K562 (cell line): ENCODE results near the gene IL4I1. TPM values are rescaled to one million over a fixed set of nuclear protein-coding genes. Genes with fewer than 3 reads are reported as not detected.

Experiments
- BHLHE40 ChIP-seq: IDR thresholded peaks from 2 replicates; pipeline ENCODE4 v1.6.1; 2011; ENCODE audit warnings: low read length, improper control_type of control experiment
- CEBPG ChIP-seq, 3 experiments: fragments of 200-800 bp in 1 of 3; sonication (Bioruptor generic) in 1 of 3; sonication (generic) in 1 of 3; formaldehyde crosslinking in 1 of 3; IDR thresholded peaks in 2 of 3; conservative IDR thresholded peaks in 1 of 3; 2 replicates each; pipeline versions ENCODE4 v1.6.1 to v1.8.0; 2016 to 2022; ENCODE audit warnings: missing compliant biosample characterization in 2 of 3, missing genetic modification characterization in 2 of 3, mild to moderate bottlenecking in 1 of 3, missing genetic modification reagents in 1 of 3
- ESRRB ChIP-seq: fragments of 250-450 bp; sonication (Bioruptor Pico); IDR thresholded peaks from 2 replicates; pipeline ENCODE4 v1.5.0; 2020; ENCODE audit warnings: mild to moderate bottlenecking, moderate library complexity, borderline replicate concordance
- MBD2 ChIP-seq: sonication (generic); IDR thresholded peaks from 2 replicates; pipeline ENCODE4 v1.6.1; 2016; ENCODE audit warnings: low read depth, borderline replicate concordance
- MCM3 ChIP-seq: fragments of 450-650 bp; IDR thresholded peaks from 2 replicates; pipeline ENCODE4 v1.6.1; 2016
- NR4A1 ChIP-seq, 2 experiments: fragments of 250-450 bp in 1 of 2; fragments of 450-650 bp in 1 of 2; sonication (Bioruptor Pico) in 1 of 2; IDR thresholded peaks; 2 replicates each; pipeline versions ENCODE4 v1.4.0 to v1.6.1; 2016 to 2020; ENCODE audit warnings: mild to moderate bottlenecking in 2 of 2, missing compliant biosample characterization in 1 of 2, missing genetic modification characterization in 1 of 2, moderate library complexity in 1 of 2
- PRDM10 ChIP-seq: fragments of 450-650 bp; IDR thresholded peaks from 2 replicates; pipeline ENCODE4 v1.6.1; 2018; ENCODE audit not compliant: partially characterized antibody
- RBM15 ChIP-seq: fragments of 200-400 bp; formaldehyde crosslinking; IDR thresholded peaks from 2 replicates; pipeline ENCODE4 v1.6.1; 2018; ENCODE audit warnings: mild to moderate bottlenecking, low read length, moderate library complexity; ENCODE audit not compliant: insufficient read depth
- ZNF124 ChIP-seq: sonication (generic); formaldehyde crosslinking; IDR thresholded peaks from 2 replicates; pipeline ENCODE4 v1.8.1; 2022; ENCODE audit warnings: missing genetic modification reagents
- ZNF311 ChIP-seq: fragments of 250-450 bp; sonication (Bioruptor Pico); IDR thresholded peaks from 2 replicates; pipeline ENCODE4 v1.4.0; 2020; ENCODE audit warnings: mild to moderate bottlenecking, moderate library complexity
- ZNF41 ChIP-seq: fragments of 250-450 bp; sonication (Bioruptor Pico); conservative IDR thresholded peaks from 2 replicates; pipeline ENCODE4 v1.4.0; 2020; ENCODE audit warnings: mild to moderate bottlenecking
- ZNF75A ChIP-seq: fragments of 450-650 bp; formaldehyde crosslinking; IDR thresholded peaks from 2 replicates; pipeline ENCODE4 v1.4.0; 2020; ENCODE audit warnings: mild to moderate bottlenecking
- polyA plus RNA-seq, 8 experiments: library from polyadenylated mRNA; depleted of rRNA in 4 of 8; stranded (reverse) in 5 of 8; unstranded in 3 of 8; fragments of >200 nt; fragmentation: Nextera tagmentation in 2 of 8; fragmentation: Illumina TruSeq in 1 of 8; extraction: Ambion mirVana in 2 of 8; extraction: Trizol in 1 of 8; gene quantifications; 2 replicates each; pipeline versions ENCODE4 v1.2.1 to v1.2.3, GENCODE V29; 2011 to 2014; ENCODE audit warnings: inconsistent platforms in 1 of 8, missing spikeins in 1 of 8
- total RNA-seq, 7 experiments: library from RNA; depleted of rRNA in 6 of 7; stranded (reverse); fragments of >200 nt in 6 of 7; fragmentation: Illumina TruSeq in 2 of 7; extraction: Trizol in 2 of 7; gene quantifications; 2 replicates each; pipeline versions ENCODE4 v1.2.1 to v1.2.3, GENCODE V29; 2011 to 2021; ENCODE audit warnings: low replicate concordance in 1 of 7
- TF ChIP-seq, protein P1 (sequence below): fragments of 450-650 bp; IDR thresholded peaks from 2 replicates; pipeline ENCODE4 v1.7.0; 2016; ENCODE audit warnings: borderline replicate concordance
- TF ChIP-seq, protein P2 (sequence below): fragments of 250-450 bp; sonication (Bioruptor Pico); IDR thresholded peaks from 2 replicates; pipeline ENCODE4 v1.8.0; 2021; ENCODE audit warnings: moderate library complexity, mild to moderate bottlenecking, inconsistent platforms
- TF ChIP-seq, protein P3 (sequence below): fragments of 450-650 bp; formaldehyde crosslinking; IDR thresholded peaks from 2 replicates; pipeline ENCODE4 v1.4.0; 2020; ENCODE audit warnings: mild to moderate bottlenecking, mixed read lengths
- TF ChIP-seq, protein P4 (sequence below): sonication (generic); formaldehyde crosslinking; IDR thresholded peaks from 2 replicates; pipeline ENCODE4 v1.8.0; 2023; ENCODE audit warnings: mild to moderate bottlenecking, missing genetic modification reagents
- TF ChIP-seq, protein P5 (sequence below): sonication (generic); formaldehyde crosslinking; IDR thresholded peaks from 2 replicates; pipeline ENCODE4 v1.8.0; 2022; ENCODE audit warnings: missing genetic modification reagents, mild to moderate bottlenecking, moderate library complexity, borderline replicate concordance

IL4I1 gene
- total and polyA plus RNA-seq, 9 of the 15 experiments (the other 6 are each of a cell fraction or from before 2014, with no cell fraction given) = 0.06 to 0.95 (median 0.43) TPM; not detected in 2

DNA sequence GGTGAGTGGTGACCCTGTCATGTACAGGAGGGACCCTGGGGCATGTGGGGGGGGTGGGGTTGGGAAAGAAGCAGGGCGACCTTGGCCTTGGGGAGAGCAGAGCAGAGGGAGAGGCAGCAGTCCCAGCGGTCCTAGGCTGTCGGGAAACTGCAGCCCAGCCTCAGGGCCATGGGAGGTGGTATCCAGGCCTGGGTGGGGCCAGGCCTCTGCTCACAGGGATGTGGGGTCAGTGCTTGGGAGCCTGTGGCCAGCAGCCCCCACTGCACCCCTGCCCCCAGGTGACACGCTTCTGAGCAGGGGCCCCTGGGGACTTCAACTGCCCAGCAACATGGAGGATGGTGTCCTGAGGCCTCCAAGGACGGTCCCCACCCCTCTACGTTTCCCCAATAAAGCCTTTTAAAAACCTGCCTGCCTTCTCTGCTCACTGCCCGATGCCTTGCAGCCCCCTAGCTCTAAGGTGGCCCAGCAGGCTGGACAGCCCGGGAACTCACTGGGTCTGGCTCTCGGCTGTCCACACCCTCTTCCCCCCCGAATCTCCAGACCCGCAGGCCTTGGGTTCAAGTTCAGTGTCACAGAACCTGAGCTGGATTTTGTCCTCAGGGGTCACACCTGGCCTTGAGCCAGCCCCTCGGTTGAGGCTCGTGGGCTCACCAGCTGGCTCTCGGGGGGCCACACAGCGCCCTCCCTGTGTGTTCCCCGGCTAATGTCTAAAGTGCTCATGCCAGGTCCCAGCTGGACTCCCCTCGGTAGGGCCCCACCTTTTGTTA is 36.2 kb downstream of the IL4I1 start (continued):
- TF ChIP-seq PRDM10 (no peak), NR4A1 (CRISPR knock-in tag; IDR thresholded peaks at IDR 0.05) (no peak), NR4A1 (tag; IDR thresholded peaks at IDR 0.05) (no peak), BHLHE40 (no peak), ESRRB (no peak), ZNF75A (no peak), MCM3 (no peak), ZNF124 (CRISPR knock-in tag) (no peak), ZNF311 (CRISPR knock-in tag) (no peak), CEBPG (CRISPR knock-in tag; IDR thresholded peaks at IDR 0.05) (no peak), CEBPG (tag; conservative IDR thresholded peaks at IDR 0.05 in 1 of 2, IDR thresholded peaks at IDR 0.05 in 1 of 2) (no peak), RBM15 (no peak), MBD2 (0 out of 2 replicates have a peak, but pooled peaks have one; percentile 6), ZNF41 (no peak)
- TF ChIP-seq, protein P1, sequence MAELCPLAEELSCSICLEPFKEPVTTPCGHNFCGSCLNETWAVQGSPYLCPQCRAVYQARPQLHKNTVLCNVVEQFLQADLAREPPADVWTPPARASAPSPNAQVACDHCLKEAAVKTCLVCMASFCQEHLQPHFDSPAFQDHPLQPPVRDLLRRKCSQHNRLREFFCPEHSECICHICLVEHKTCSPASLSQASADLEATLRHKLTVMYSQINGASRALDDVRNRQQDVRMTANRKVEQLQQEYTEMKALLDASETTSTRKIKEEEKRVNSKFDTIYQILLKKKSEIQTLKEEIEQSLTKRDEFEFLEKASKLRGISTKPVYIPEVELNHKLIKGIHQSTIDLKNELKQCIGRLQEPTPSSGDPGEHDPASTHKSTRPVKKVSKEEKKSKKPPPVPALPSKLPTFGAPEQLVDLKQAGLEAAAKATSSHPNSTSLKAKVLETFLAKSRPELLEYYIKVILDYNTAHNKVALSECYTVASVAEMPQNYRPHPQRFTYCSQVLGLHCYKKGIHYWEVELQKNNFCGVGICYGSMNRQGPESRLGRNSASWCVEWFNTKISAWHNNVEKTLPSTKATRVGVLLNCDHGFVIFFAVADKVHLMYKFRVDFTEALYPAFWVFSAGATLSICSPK = no peak
- TF ChIP-seq, protein P2, sequence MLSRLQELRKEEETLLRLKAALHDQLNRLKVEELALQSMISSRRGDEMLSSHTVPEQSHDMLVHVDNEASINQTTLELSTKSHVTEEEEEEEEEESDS (CRISPR knock-in tag) = no peak
- TF ChIP-seq, protein P3, sequence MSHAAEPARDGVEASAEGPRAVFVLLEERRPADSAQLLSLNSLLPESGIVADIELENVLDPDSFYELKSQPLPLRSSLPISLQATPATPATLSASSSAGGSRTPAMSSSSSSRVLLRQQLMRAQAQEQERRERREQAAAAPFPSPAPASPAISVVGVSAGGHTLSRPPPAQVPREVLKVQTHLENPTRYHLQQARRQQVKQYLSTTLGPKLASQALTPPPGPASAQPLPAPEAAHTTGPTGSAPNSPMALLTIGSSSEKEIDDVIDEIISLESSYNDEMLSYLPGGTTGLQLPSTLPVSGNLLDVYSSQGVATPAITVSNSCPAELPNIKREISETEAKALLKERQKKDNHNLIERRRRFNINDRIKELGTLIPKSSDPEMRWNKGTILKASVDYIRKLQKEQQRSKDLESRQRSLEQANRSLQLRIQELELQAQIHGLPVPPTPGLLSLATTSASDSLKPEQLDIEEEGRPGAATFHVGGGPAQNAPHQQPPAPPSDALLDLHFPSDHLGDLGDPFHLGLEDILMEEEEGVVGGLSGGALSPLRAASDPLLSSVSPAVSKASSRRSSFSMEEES (CRISPR knock-in tag) = no peak
- TF ChIP-seq, protein P4, sequence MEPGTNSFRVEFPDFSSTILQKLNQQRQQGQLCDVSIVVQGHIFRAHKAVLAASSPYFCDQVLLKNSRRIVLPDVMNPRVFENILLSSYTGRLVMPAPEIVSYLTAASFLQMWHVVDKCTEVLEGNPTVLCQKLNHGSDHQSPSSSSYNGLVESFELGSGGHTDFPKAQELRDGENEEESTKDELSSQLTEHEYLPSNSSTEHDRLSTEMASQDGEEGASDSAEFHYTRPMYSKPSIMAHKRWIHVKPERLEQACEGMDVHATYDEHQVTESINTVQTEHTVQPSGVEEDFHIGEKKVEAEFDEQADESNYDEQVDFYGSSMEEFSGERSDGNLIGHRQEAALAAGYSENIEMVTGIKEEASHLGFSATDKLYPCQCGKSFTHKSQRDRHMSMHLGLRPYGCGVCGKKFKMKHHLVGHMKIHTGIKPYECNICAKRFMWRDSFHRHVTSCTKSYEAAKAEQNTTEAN (CRISPR knock-in tag) = no peak
- TF ChIP-seq, protein P5, sequence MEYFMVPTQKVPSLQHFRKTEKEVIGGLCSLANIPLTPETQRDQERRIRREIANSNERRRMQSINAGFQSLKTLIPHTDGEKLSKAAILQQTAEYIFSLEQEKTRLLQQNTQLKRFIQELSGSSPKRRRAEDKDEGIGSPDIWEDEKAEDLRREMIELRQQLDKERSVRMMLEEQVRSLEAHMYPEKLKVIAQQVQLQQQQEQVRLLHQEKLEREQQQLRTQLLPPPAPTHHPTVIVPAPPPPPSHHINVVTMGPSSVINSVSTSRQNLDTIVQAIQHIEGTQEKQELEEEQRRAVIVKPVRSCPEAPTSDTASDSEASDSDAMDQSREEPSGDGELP (CRISPR knock-in tag) = peak; percentile 21; the same call in 1 of the 2 replicates
